CD4-positive, CD25-positive, alpha-beta regulatory T cell (primary cell): ENCODE results near the gene SZT2. TPM values are rescaled to one million over a fixed set of nuclear protein-coding genes. Genes with fewer than 3 reads are reported as not detected.
"Not testable (repeated sequence)": the region's sequence is repeated elsewhere in the genome, so short reads cannot be mapped to it uniquely, and the experiment has no call there.

Source experiments
- ATAC-seq, 2 donors: fragments of 150-1000 bp; cut with Tn5 transposase; one replicate each; pipeline ENCODE4 v1.10.0; 2021; ENCODE audit warnings: low read depth in 2 of 2, moderate number of reproducible peaks in 2 of 2, moderate library complexity in 1 of 2
- DNase-seq, 3 donors: peaks; one replicate each; pipeline versions ENCODE4 v3.0.0 to v3.0.0-alpha.2; 2012 to 2022; ENCODE audit warnings: mixed read lengths in 1 of 3
- H3K27ac ChIP-seq: one replicate; pipeline ENCODE4 v1.7.0; 2013; ENCODE audit warnings: mild to moderate bottlenecking, low read length; ENCODE audit not compliant: insufficient read depth, poor library complexity, severe bottlenecking
- H3K27me3 ChIP-seq: one replicate; pipeline ENCODE4 v1.7.0; 2013; ENCODE audit warnings: low read length; ENCODE audit not compliant: control insufficient read depth, insufficient read depth
- H3K36me3 ChIP-seq: one replicate; pipeline ENCODE4 v1.7.0; 2013; ENCODE audit warnings: mild to moderate bottlenecking, low read length, moderate library complexity; ENCODE audit not compliant: control insufficient read depth, insufficient read depth
- H3K4me1 ChIP-seq: 2 replicates; pipeline ENCODE4 v1.7.0; 2013; ENCODE audit warnings: mild to moderate bottlenecking, low read length; ENCODE audit not compliant: insufficient read depth, control insufficient read depth, poor library complexity, severe bottlenecking
- H3K4me3 ChIP-seq: one replicate; pipeline ENCODE4 v1.7.0; 2013; ENCODE audit warnings: low read depth, mild to moderate bottlenecking, low read length, moderate library complexity
- H3K9me3 ChIP-seq, 2 experiments: 1 replicate in 1 of 2; 2 replicates in 1 of 2; pipeline ENCODE4 v1.7.0; 2013; ENCODE audit warnings: low read length in 2 of 2, mild to moderate bottlenecking in 1 of 2, moderate library complexity in 1 of 2; ENCODE audit not compliant: control insufficient read depth in 2 of 2
- H3K27ac Mint-ChIP-seq, 3 donors: one replicate each; pipeline ENCODE4 v1.8.0; 2020 to 2022; ENCODE audit warnings: mild to moderate bottlenecking in 3 of 3, mixed read lengths in 3 of 3, moderate library complexity in 2 of 3
- H3K27me3 Mint-ChIP-seq: one replicate; pipeline ENCODE4 v1.8.0; 2022; ENCODE audit warnings: mild to moderate bottlenecking, mixed read lengths
- H3K36me3 Mint-ChIP-seq: one replicate; pipeline ENCODE4 v1.8.0; 2020; ENCODE audit warnings: mixed read lengths
- H3K4me1 Mint-ChIP-seq, 4 donors: one replicate each; pipeline ENCODE4 v1.8.0; 2020 to 2022; ENCODE audit warnings: mixed read lengths in 4 of 4, mild to moderate bottlenecking in 1 of 4
- H3K4me3 Mint-ChIP-seq, 4 donors: one replicate each; pipeline ENCODE4 v1.8.0; 2020 to 2022; ENCODE audit warnings: mild to moderate bottlenecking in 4 of 4, mixed read lengths in 4 of 4, moderate library complexity in 3 of 4
- H3K9me3 Mint-ChIP-seq, 7 donors: one replicate each; pipeline ENCODE4 v1.8.0; 2020 to 2022; ENCODE audit warnings: mixed read lengths in 7 of 7, mild to moderate bottlenecking in 3 of 7, moderate library complexity in 2 of 7
- polyA plus RNA-seq, 4 donors: library from polyadenylated mRNA; unstranded; fragments of 300-500 nt; fragmentation: Illumina TruSeq; gene quantifications; one replicate each; pipeline ENCODE4 v1.2.3, GENCODE V29; 2021
- total RNA-seq: library from RNA; stranded (reverse); gene quantifications from one replicate; pipeline ENCODE4 v1.2.3, GENCODE V29; 2022

The SZT2 gene
- total and polyA plus RNA-seq, 5 donors from 2014 or later, result 1.5 to 107 (median 3.9) TPM

- Histone ChIP-seq H3K4me1 (no peaks in the 10 kb centered on the region), H3K9me3 (no peaks in the 10 kb centered on the region), H3K36me3 (peaks cover 33% of the 10 kb centered on the region), H3K4me3 (no peak overlapping the region), H3K27me3 (no peaks in the 10 kb centered on the region), H3K27ac (no peak overlapping the region)
- H3K4me1 Mint-ChIP-seq, result peaks cover 4 to 14% (median 10%) of the 10 kb centered on the region in 4 donors
- DNase-seq (no peak), ATAC-seq (no peak)
- no peaks in the 10 kb centered on the region for H3K27me3 Mint-ChIP-seq
- peaks cover 43% of the 10 kb centered on the region for H3K36me3 Mint-ChIP-seq
- no peak overlapping the region for H3K4me3 Mint-ChIP-seq
- no peaks in the 10 kb centered on the region for H3K9me3 Mint-ChIP-seq
- H3K27ac Mint-ChIP-seq, result no peak overlapping the region
These were observed 20.9 kb downstream of the SZT2 start for GRCh38 chr1:43410571-43410970.

- not testable (repeated sequence) for H3K27ac Mint-ChIP-seq, H3K27me3 ChIP-seq, H3K4me3 Mint-ChIP-seq, H3K27me3 Mint-ChIP-seq, H3K27ac ChIP-seq, H3K9me3 Mint-ChIP-seq, H3K4me3 ChIP-seq, ATAC-seq, DNase-seq, H3K9me3 ChIP-seq, H3K4me1 ChIP-seq
- peaks cover 39% of the 10 kb centered on the region for H3K36me3 ChIP-seq
- peaks cover 30% of the 10 kb centered on the region for H3K36me3 Mint-ChIP-seq
- H3K4me1 Mint-ChIP-seq, result peaks cover 4 to 11% (median 5%) of the 10 kb centered on the region in 4 donors
These were observed 23.7 kb downstream of the SZT2 start for GRCh38 chr1:43413426-43413825.

- Histone ChIP-seq H3K36me3 (peaks cover 44% of the 10 kb centered on the region), H3K27ac (no peak overlapping the region), H3K9me3 (no peaks in the 10 kb centered on the region), H3K4me3 (no peak overlapping the region), H3K27me3 (no peaks in the 10 kb centered on the region), H3K4me1 (no peaks in the 10 kb centered on the region)
- H3K36me3 Mint-ChIP-seq, result peaks cover 22% of the 10 kb centered on the region
- H3K9me3 Mint-ChIP-seq, result no peaks in the 10 kb centered on the region
- no peak overlapping the region for H3K4me3 Mint-ChIP-seq
- H3K27me3 Mint-ChIP-seq, result no peaks in the 10 kb centered on the region
- H3K4me1 Mint-ChIP-seq, result peaks cover 3 to 6% (median 4%) of the 10 kb centered on the region in 4 donors
- DNase-seq (peak; percentile 48 to 69 (median 68)), ATAC-seq (peak; percentile 90 to 94)
- peak overlapping the region in 1 of 3 donors; percentile 65 for H3K27ac Mint-ChIP-seq
These were observed 25.0 kb downstream of the SZT2 start for GRCh38 chr1:43414634-43415223.

GRCh38 chr1:43415901-43416300 lies 26.2 kb downstream of the SZT2 start:
- Histone ChIP-seq H3K4me1 (no peaks in the 10 kb centered on the region), H3K36me3 (peaks cover 55% of the 10 kb centered on the region), H3K4me3 (no peak overlapping the region), H3K27me3 (no peaks in the 10 kb centered on the region), H3K27ac (no peak overlapping the region), H3K9me3 (no peaks in the 10 kb centered on the region)
- H3K4me1 Mint-ChIP-seq, result peaks cover 0 to 6% (median 4%) of the 10 kb centered on the region in 4 donors
- DNase-seq (no peak), ATAC-seq (no peak)
- peaks cover 26% of the 10 kb centered on the region for H3K36me3 Mint-ChIP-seq
- H3K27ac Mint-ChIP-seq, result no peak overlapping the region
- H3K27me3 Mint-ChIP-seq, result no peaks in the 10 kb centered on the region
- no peaks in the 10 kb centered on the region for H3K9me3 Mint-ChIP-seq
- no peak overlapping the region for H3K4me3 Mint-ChIP-seq

- Histone ChIP-seq H3K36me3 (peaks cover 70% of the 10 kb centered on the region), H3K27ac (no peak overlapping the region), H3K27me3 (no peaks in the 10 kb centered on the region), H3K4me1 (no peaks in the 10 kb centered on the region), H3K4me3 (no peak overlapping the region), H3K9me3 (no peaks in the 10 kb centered on the region)
- no peak overlapping the region for H3K27ac Mint-ChIP-seq
- peaks cover 36% of the 10 kb centered on the region for H3K36me3 Mint-ChIP-seq
- no peaks in the 10 kb centered on the region for H3K27me3 Mint-ChIP-seq
- H3K9me3 Mint-ChIP-seq, result peaks cover 0 to 1% (median 0%) of the 10 kb centered on the region in 7 donors
- no peak overlapping the region for H3K4me3 Mint-ChIP-seq
- ATAC-seq, result no peak
- peaks cover 0 to 6% (median 4%) of the 10 kb centered on the region in 4 donors for H3K4me1 Mint-ChIP-seq
- no peak for DNase-seq
These were observed 29.2 kb downstream of the SZT2 start for GRCh38 chr1:43418858-43419257.

GRCh38 chr1:43419627-43420425 lies 30.1 kb downstream of the SZT2 start:
- peaks cover 0 to 1% (median 0%) of the 10 kb centered on the region in 7 donors for H3K9me3 Mint-ChIP-seq
- peak overlapping the region in 1 of 3 donors; percentile 39 for H3K27ac Mint-ChIP-seq
- Histone ChIP-seq H3K9me3 (no peaks in the 10 kb centered on the region), H3K27me3 (no peaks in the 10 kb centered on the region), H3K4me3 (no peak overlapping the region), H3K36me3 (peaks cover 79% of the 10 kb centered on the region), H3K27ac (no peak overlapping the region), H3K4me1 (no peaks in the 10 kb centered on the region)
- H3K4me3 Mint-ChIP-seq, result no peak overlapping the region
- ATAC-seq (no peak), DNase-seq (no peak)
- peaks cover 32% of the 10 kb centered on the region for H3K36me3 Mint-ChIP-seq
- H3K27me3 Mint-ChIP-seq, result no peaks in the 10 kb centered on the region
- peaks cover 0 to 4% (median under 1%) of the 10 kb centered on the region in 4 donors for H3K4me1 Mint-ChIP-seq

- Mint-ChIP-seq H3K4me3 (no peak overlapping the region), H3K4me1 (peaks cover 0 to 2% (median 0%) of the 10 kb centered on the region in 4 donors), H3K36me3 (peaks cover 29% of the 10 kb centered on the region), H3K9me3 (peaks cover 0 to 1% (median 0%) of the 10 kb centered on the region in 7 donors), H3K27me3 (no peaks in the 10 kb centered on the region), H3K27ac (no peak overlapping the region)
- H3K27me3 ChIP-seq, result no peaks in the 10 kb centered on the region
- H3K4me1 ChIP-seq, result no peaks in the 10 kb centered on the region
- no peak overlapping the region for H3K4me3 ChIP-seq
- no peak for ATAC-seq
- DNase-seq, result no peak
- no peak overlapping the region for H3K27ac ChIP-seq
- no peaks in the 10 kb centered on the region for H3K9me3 ChIP-seq
- peaks cover 84% of the 10 kb centered on the region for H3K36me3 ChIP-seq
These were observed 31.2 kb downstream of the SZT2 start for GRCh38 chr1:43420874-43421273.
